GM15510 (cell line): Measurements from ENCODE around the gene TRAPPC2L.

Source experiments
- POLR2A ChIP-seq: IDR thresholded peaks from 3 replicates; pipeline ENCODE4 v1.6.1; 2011; ENCODE audit warnings: borderline replicate concordance; ENCODE audit not compliant: insufficient read length; ENCODE audit errors: extremely low read depth

TRAPPC2L gene

GRCh38 chr16:88856122-88856827 lies 652 bp upstream of the TRAPPC2L start:
- TF ChIP-seq POLR2A: no peak

DNA sequence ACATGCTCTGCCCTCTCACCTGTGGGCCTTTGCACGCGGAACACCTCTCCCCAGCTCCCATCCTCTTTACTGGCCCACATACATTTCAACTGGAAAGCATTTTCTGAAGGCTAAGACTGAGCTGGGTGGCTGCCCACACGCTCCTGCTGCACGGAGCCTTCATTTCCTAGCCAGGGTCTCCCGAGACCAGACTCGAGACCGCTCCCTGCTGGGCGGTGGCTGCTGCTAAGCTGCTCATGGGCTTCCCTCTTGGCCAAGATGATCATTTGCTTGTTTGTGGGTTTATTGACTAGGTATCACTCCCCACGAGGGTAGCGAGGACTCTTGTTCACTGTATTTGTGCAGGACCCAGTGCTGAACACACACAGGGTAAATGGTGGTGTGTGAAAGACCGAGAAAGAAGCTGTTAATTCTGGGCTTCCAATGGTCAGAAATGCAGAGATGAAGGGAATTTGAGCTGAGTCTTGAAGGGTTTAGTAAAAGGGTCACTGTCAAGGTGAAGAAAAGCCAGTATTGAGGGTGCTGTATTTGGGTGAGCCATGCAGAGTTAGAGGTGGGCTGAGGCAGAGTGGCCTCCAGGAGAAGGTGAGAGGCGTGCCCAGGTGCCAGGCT lies 907 bp downstream of the TRAPPC2L start:
- TF ChIP-seq POLR2A: no peak

- TF ChIP-seq POLR2A: no peak
Observed at GRCh38 chr16:88859381-88860091, 2.6 kb downstream of the TRAPPC2L start.

GRCh38 chr16:88861359-88861758 lies 4.4 kb downstream of the TRAPPC2L start:
- no peak for TF ChIP-seq POLR2A

DNA sequence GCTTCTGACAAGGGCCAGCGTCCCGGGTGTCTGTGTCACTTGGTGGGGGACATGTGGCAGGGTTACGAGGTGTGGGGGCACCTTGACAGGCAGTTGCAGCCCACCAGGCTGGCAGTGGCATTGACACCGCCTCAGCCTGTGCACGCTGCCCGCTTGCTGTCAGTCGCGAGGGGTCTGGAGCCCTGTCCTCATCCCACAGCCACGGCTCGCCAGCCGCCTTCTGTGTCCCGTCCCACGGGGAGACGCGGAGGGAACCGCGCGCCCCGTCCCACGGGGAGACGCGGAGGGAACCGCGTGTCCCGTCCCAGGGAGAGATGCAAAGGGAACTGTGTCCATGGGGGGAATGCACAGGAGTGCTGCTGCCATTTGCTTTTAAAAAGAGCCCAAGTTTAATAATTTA lies 6.0 kb downstream of the TRAPPC2L start:
- TF ChIP-seq POLR2A: no peak

DNA sequence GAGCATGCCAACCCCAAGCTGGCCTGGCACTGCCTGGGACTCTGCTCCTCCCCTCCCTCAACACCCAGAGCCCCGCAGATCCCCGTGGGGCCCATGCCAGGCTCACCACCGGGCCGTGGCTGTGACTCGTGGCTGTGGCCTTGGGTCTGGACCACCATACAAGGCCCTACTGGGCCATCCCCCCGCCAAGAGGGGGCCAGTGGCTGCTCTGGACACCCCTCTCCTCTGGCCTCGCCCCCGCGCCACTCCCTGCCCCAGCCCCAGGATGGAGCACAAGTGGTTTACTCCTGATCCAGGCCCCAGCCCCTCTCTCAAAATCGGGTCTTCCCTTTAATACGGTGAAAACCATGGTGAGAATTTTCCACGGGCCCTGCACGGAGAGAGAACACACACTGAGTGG lies 6.5 kb downstream of the TRAPPC2L start:
- no peak for TF ChIP-seq POLR2A

- TF ChIP-seq POLR2A: no peak
Observed at GRCh38 chr16:88864099-88864498, 7.2 kb downstream of the TRAPPC2L start.

DNA sequence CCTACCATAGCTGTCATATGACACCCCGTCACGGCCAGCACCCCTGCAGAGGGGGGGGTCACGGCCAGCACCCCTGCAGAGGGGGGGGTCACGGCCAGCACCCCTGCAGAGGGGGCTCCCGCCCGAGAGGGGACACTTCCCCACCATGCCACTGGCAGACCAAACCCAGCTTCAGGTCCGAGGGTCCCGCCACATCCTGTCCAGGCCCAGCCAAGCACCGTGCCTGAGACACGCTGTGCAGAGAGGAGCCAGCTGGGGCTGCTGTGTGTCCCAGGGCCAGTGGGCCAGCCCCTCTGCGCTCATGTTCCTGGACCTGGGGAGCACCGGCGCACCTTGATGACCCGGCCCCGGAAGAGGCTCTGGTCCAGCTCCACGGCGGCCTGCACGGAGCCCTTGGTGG lies 7.6 kb downstream of the TRAPPC2L start:
- no peak for TF ChIP-seq POLR2A

- no peak for TF ChIP-seq POLR2A
Observed at GRCh38 chr16:88865310-88865709, 8.4 kb downstream of the TRAPPC2L start.

DNA sequence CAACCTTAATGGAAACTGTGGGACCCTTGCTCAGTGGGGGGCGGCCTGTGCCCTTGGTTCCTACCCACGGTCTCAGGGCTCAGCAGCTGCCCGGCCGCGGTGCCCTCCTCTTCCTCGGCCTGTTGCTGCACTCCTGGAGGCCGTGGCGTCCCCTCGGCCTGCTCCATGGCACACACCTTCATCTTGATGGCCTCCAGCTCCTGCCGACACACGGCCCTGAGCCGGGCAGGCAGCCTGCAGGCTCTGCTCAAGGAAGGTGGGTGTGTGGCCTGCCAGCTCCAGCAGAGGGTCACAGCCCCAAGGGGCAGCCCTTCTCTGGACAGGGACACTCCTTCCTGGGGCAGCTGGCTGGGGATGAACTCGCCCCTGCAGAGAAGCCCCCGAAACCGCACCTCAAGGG lies 8.8 kb downstream of the TRAPPC2L start:
- no peak for TF ChIP-seq POLR2A

DNA sequence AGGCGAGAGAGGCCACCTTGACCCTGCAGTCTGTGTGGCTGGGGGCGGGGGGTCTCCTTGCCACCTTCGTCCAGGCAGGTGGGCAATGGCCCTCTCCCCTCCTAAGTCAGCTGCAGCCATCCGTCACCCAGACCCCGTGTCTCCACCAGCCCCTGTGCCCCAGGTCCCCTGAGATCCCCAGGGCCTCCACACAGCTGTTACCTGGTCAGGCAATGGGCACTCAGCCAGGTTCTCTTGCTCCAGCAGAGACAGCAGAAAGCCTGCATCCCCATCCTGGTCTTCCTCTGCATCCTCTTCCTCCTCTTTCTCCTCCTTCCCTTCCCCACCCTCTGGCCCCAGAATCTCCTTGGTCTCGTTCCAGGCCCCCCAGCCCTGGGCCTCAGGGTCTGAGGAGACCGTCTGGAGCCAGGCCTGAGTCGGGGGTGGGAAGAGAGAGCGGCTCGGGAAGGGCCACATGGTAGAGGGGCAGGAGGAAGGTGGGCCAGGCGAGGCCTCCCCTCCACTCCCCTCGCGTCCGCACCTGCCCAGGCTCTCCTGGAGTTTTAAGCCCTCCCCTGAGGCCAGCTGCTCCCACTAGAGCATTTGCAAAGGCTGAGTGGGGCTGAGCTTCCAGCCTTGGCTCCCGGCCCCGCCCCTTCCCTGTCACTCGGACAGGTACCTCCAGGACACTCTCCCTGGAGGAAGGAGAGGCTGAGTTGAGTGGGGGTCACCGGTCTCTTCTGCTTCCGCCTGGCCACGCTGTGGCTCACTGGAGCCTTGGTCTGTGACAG lies 9.4 kb downstream of the TRAPPC2L start, which contains the start of gene PABPN1L:
TSS of gene PABPN1L (minus strand) at position 510 of the 770 bp plus-strand sequence. CDS start at position 456, 54 bp downstream.
- no peak for TF ChIP-seq POLR2A

GRCh38 chr16:88867581-88868246 lies 10.8 kb downstream of the TRAPPC2L start:
- TF ChIP-seq POLR2A: no peak

DNA sequence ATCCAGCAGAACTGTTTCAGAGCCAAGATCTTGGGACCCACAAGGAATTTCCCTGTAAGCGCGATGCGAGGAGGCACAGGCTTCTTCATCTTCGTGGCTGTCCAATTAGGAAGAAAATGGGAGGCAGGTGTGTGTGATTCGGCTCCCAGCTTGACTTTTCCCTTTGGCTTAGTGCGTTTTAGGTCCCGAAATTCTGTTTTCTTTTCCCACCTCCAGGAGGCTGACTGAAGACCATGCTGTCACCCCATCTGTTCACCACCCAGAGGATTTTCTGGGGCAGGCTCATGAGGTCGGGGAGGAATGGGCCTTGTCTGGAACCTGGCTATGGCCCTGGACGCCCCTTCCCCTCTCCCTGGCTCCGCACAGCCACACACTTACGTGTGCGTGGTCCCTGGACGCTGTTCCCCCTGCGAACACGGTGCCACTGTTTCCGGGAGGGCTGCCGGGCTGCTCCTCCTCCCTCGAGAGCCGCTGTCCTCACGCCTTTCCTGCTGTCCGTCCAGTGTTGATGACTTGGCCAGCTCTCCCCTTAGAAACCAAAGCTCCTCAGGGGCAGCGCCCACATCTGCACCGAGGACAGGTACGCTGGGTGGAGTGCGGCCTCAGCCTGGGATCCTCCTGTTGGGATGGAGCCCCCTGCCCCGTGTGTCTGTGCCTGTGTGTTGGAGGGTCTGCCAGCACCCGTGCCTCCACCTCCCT lies 12.2 kb downstream of the TRAPPC2L start:
- no peak for TF ChIP-seq POLR2A

- no peak for TF ChIP-seq POLR2A
Observed at GRCh38 chr16:88869673-88869980, 12.7 kb downstream of the TRAPPC2L start.
